Measurements from ENCODE around the gene RALY.

The RALY gene

GRCh38 chr20:34065260-34065659 lies 71.5 kb downstream of the RALY start:
- Histone ChIP-seq H3K9me3 (ENCODE audit: severe bottlenecking) (no peaks in the 10 kb centered on the region), H3K27ac (ENCODE audit: poor library complexity, severe bottlenecking) (peak overlapping the region; percentile 34), H3K4me1 (ENCODE audit: insufficient read depth, poor library complexity, severe bottlenecking) (peaks cover 32% of the 10 kb centered on the region), H3K4me3 (ENCODE audit: severe bottlenecking) (no peak overlapping the region), H3K36me3 (ENCODE audit: low read depth) (no peaks in the 10 kb centered on the region; the same call in 1 of the 2 replicates), H3K27me3 (ENCODE audit: insufficient read depth, poor library complexity, severe bottlenecking) (no peaks in the 10 kb centered on the region)
- DNase-seq (ENCODE audit: low spot score) (no peak), ATAC-seq (ENCODE audit: low read depth) (peak; percentile 60)
- no peak for TF ChIP-seq CTCF (IDR thresholded peaks at IDR 0.05; ENCODE audit: poor library complexity, severe bottlenecking)

- H3K4me1 ChIP-seq (ENCODE audit: insufficient read depth, poor library complexity, severe bottlenecking) = peaks cover 32% of the 10 kb centered on the region
- H3K27me3 ChIP-seq (ENCODE audit: insufficient read depth, poor library complexity, severe bottlenecking) = no peaks in the 10 kb centered on the region
- TF ChIP-seq CTCF (IDR thresholded peaks at IDR 0.05; ENCODE audit: poor library complexity, severe bottlenecking) = no peak
- peak overlapping the region; percentile 34 for H3K27ac ChIP-seq (ENCODE audit: poor library complexity, severe bottlenecking)
- ATAC-seq (ENCODE audit: low read depth) = peak; percentile 38
- H3K4me3 ChIP-seq (ENCODE audit: severe bottlenecking) = no peak overlapping the region
- no peaks in the 10 kb centered on the region for H3K9me3 ChIP-seq (ENCODE audit: severe bottlenecking)
- H3K36me3 ChIP-seq (ENCODE audit: low read depth) = peaks cover 3% of the 10 kb centered on the region
- DNase-seq (ENCODE audit: low spot score) = no peak
Measured at GRCh38 chr20:34066476-34067090, 72.9 kb downstream of the RALY start.

- Histone ChIP-seq H3K4me1 (ENCODE audit: insufficient read depth, poor library complexity, severe bottlenecking) (peaks cover 23% of the 10 kb centered on the region), H3K9me3 (ENCODE audit: severe bottlenecking) (no peaks in the 10 kb centered on the region), H3K4me3 (ENCODE audit: severe bottlenecking) (no peak overlapping the region), H3K27me3 (ENCODE audit: insufficient read depth, poor library complexity, severe bottlenecking) (no peaks in the 10 kb centered on the region), H3K27ac (ENCODE audit: poor library complexity, severe bottlenecking) (no peak overlapping the region), H3K36me3 (ENCODE audit: low read depth) (peaks cover 17% of the 10 kb centered on the region)
- TF ChIP-seq CTCF (IDR thresholded peaks at IDR 0.05; ENCODE audit: poor library complexity, severe bottlenecking) = no peak
- ATAC-seq (ENCODE audit: low read depth) (no peak), DNase-seq (ENCODE audit: low spot score) (no peak)
Measured at GRCh38 chr20:34068001-34068400, 74.3 kb downstream of the RALY start.

GRCh38 chr20:34069341-34070078 lies 75.8 kb downstream of the RALY start:
- Histone ChIP-seq H3K4me1 (ENCODE audit: insufficient read depth, poor library complexity, severe bottlenecking) (peaks cover 23% of the 10 kb centered on the region), H3K4me3 (ENCODE audit: severe bottlenecking) (no peak overlapping the region), H3K27ac (ENCODE audit: poor library complexity, severe bottlenecking) (no peak overlapping the region), H3K27me3 (ENCODE audit: insufficient read depth, poor library complexity, severe bottlenecking) (no peaks in the 10 kb centered on the region), H3K36me3 (ENCODE audit: low read depth) (peaks cover 18% of the 10 kb centered on the region), H3K9me3 (ENCODE audit: severe bottlenecking) (no peaks in the 10 kb centered on the region)
- peak; percentile 100 for TF ChIP-seq CTCF (IDR thresholded peaks at IDR 0.05; ENCODE audit: poor library complexity, severe bottlenecking)
- DNase-seq (ENCODE audit: low spot score) (no peak), ATAC-seq (ENCODE audit: low read depth) (peak; percentile 66)

- DNase-seq (ENCODE audit: low spot score) (no peak), ATAC-seq (ENCODE audit: low read depth) (no peak)
- no peak overlapping the region for H3K27ac ChIP-seq (ENCODE audit: poor library complexity, severe bottlenecking)
- H3K27me3 ChIP-seq (ENCODE audit: insufficient read depth, poor library complexity, severe bottlenecking) = no peaks in the 10 kb centered on the region
- no peak overlapping the region for H3K4me3 ChIP-seq (ENCODE audit: severe bottlenecking)
- H3K36me3 ChIP-seq (ENCODE audit: low read depth) = peaks cover 24% of the 10 kb centered on the region
- peak; percentile 90 for TF ChIP-seq CTCF (IDR thresholded peaks at IDR 0.05; ENCODE audit: poor library complexity, severe bottlenecking)
- H3K9me3 ChIP-seq (ENCODE audit: severe bottlenecking) = no peaks in the 10 kb centered on the region
- peaks cover 19% of the 10 kb centered on the region for H3K4me1 ChIP-seq (ENCODE audit: insufficient read depth, poor library complexity, severe bottlenecking)
Measured at GRCh38 chr20:34070079-34070439, 76.3 kb downstream of the RALY start.
